Measurements from ENCODE around the gene CKM. TPM values are rescaled to one million over a fixed set of nuclear protein-coding genes. Genes with fewer than 3 reads are reported as not detected.

CKM gene
- total RNA-seq (under 1 TPM; 0.94 to 0.99 TPM), polyA plus RNA-seq (ENCODE audit: insufficient read length in 2 of 2) (1 to 10 TPM in 1 of 2 donors, under 1 TPM in 1; 0.76 to 3.4 TPM)
- long read RNA-seq, donor 1 = 0 reads
- long read RNA-seq, donor 2 = 0 reads
- long read RNA-seq, donor 3, partial matches to known transcripts = 0 of 1 reads
- long read RNA-seq, donor 3, other reads (novel, unspliced or antisense) = 0 of 1 reads
- long read RNA-seq, donor 4, partial matches to known transcripts = 0 of 1 reads
- long read RNA-seq, donor 4, other reads (novel, unspliced or antisense) = 0 of 1 reads

- H3K36me3 ChIP-seq (ENCODE audit: control insufficient read depth, insufficient read depth, low read length) = no peaks in the 10 kb centered on the region
- H3K27ac ChIP-seq (ENCODE audit: low read depth, low read length) = no peak within 1 kb of the TSS
- 39% methylated on average over 10 of the region's 15 CpGs for WGBS (ENCODE audit: insufficient coverage)
- no peaks in the 10 kb centered on the region for H3K9me3 ChIP-seq (ENCODE audit: control insufficient read depth, insufficient read depth, low read length)
- no peak within 1 kb of the TSS for H3K4me3 ChIP-seq (ENCODE audit: low read depth, low read length)
- peaks cover 19% of the 10 kb centered on the region for H3K27me3 ChIP-seq (ENCODE audit: control insufficient read depth, insufficient read depth, low read length)
- no peak for DNase-seq (ENCODE audit: low read depth in 4 of 6, low spot score in 6 of 6)
- peaks cover 29% of the 10 kb centered on the region for H3K4me1 ChIP-seq (ENCODE audit: control insufficient read depth, insufficient read depth, low read length)
Measured at GRCh38 chr19:45322744-45323281, at the start of gene CKM. Gene CKM (minus strand): TSS chr19:45322875. CDS start chr19:45319713, 3,162 bp downstream.

DNA sequence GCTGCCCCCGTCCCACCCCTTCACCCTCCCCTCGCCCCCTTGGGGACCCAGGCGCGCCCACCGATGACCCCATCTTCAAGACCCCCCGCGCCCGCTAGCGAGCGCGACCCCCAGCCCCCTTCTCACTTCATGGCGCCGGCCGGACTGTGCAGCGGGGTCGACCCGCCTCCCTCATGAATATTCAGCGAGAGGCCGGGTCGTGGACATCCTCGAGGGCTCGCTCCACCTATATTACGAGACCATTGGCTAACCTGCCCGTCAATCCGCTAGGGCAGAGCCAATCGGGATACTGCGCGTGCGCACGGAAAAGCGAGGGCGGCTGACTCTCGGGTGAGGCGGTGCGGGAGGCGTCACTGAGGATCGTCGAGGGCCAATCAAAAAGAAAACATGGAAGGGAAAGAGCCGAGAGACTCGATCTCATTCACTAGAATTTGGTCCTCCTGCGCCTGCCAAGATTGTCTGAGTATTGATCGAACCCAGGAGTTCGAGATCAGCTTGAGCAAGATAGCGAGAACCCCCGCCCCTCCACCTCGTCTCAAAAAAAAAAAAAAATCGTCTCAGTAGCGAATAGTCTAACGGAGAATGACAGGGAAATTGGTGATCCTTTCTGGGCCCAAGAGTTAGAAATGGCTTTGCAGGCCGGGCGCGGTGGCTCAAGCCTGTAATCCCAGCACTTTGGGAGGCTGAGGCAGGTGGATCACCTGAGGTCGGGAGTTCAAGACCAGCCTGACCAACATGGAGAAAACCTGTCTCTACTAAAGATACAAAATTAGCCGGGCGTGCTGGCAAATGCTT, 47.9 kb upstream of the CKM start, which contains the start of gene ERCC2:
Gene ERCC2, minus strand, starts transcription at position 164 of the 795 bp plus-strand sequence. Its CDS starts 33 bp downstream, at position 131.
- peaks cover 19% of the 10 kb centered on the region for H3K4me1 ChIP-seq (ENCODE audit: control insufficient read depth, insufficient read depth, low read length)
- peaks cover 10% of the 10 kb centered on the region for H3K36me3 ChIP-seq (ENCODE audit: control insufficient read depth, insufficient read depth, low read length)
- peak within 1 kb of the TSS; percentile 78 for H3K4me3 ChIP-seq (ENCODE audit: low read depth, low read length)
- WGBS (ENCODE audit: insufficient coverage) = under 1% methylated on average over 43 of the region's 55 CpGs
- H3K9me3 ChIP-seq (ENCODE audit: control insufficient read depth, insufficient read depth, low read length) = no peaks in the 10 kb centered on the region
- H3K27ac ChIP-seq (ENCODE audit: low read depth, low read length) = peak within 1 kb of the TSS; percentile 86
- H3K27me3 ChIP-seq (ENCODE audit: control insufficient read depth, insufficient read depth, low read length) = no peaks in the 10 kb centered on the region
- peak; percentile 99 to 100 (median 100) for DNase-seq (ENCODE audit: low read depth in 4 of 6, low spot score in 6 of 6)

GRCh38 chr19:45368737-45369340, 46.2 kb upstream of the CKM start:
- H3K27ac ChIP-seq (ENCODE audit: low read depth, low read length) = no peak overlapping the region
- no peaks in the 10 kb centered on the region for H3K27me3 ChIP-seq (ENCODE audit: control insufficient read depth, insufficient read depth, low read length)
- no peak for DNase-seq (ENCODE audit: low read depth in 4 of 6, low spot score in 6 of 6)
- no peak overlapping the region for H3K4me3 ChIP-seq (ENCODE audit: low read depth, low read length)
- H3K4me1 ChIP-seq (ENCODE audit: control insufficient read depth, insufficient read depth, low read length) = peaks cover 19% of the 10 kb centered on the region
- H3K9me3 ChIP-seq (ENCODE audit: control insufficient read depth, insufficient read depth, low read length) = no peaks in the 10 kb centered on the region
- peaks cover 27% of the 10 kb centered on the region for H3K36me3 ChIP-seq (ENCODE audit: control insufficient read depth, insufficient read depth, low read length)
- 79% methylated on average over 11 of the region's 11 CpGs for WGBS (ENCODE audit: insufficient coverage)

- DNase-seq (ENCODE audit: low read depth in 4 of 6, low spot score in 6 of 6) = no peak
- H3K4me1 ChIP-seq (ENCODE audit: control insufficient read depth, insufficient read depth, low read length) = peaks cover 19% of the 10 kb centered on the region
- H3K9me3 ChIP-seq (ENCODE audit: control insufficient read depth, insufficient read depth, low read length) = no peaks in the 10 kb centered on the region
- H3K36me3 ChIP-seq (ENCODE audit: control insufficient read depth, insufficient read depth, low read length) = peaks cover 35% of the 10 kb centered on the region
- no peak overlapping the region for H3K27ac ChIP-seq (ENCODE audit: low read depth, low read length)
- 93% methylated on average over 3 of the region's 4 CpGs for WGBS (ENCODE audit: insufficient coverage)
- no peak overlapping the region for H3K4me3 ChIP-seq (ENCODE audit: low read depth, low read length)
- H3K27me3 ChIP-seq (ENCODE audit: control insufficient read depth, insufficient read depth, low read length) = no peaks in the 10 kb centered on the region
Measured at GRCh38 chr19:45368127-45368526, 45.5 kb upstream of the CKM start.

DNA sequence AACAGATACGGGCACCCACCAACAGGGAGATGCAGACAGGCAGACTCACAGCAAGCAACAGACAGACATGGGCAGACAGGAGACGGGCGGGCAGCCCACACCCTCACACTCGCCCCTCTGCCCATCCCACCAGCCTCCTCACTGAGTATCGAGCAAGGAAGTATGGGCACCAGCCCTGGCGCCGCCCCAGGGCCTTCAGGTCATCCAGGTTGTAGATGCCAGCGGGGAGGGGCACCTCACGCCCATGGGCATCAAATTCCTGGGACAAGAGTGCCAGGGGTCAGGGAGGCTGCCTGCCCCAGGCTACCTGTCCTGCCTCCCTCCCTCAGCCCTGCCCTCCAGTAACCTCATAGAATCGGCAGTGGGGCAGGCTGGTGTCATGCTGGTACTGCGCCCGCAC, 42.0 kb upstream of the CKM start:
- 95% methylated on average over 12 of the region's 12 CpGs for WGBS (ENCODE audit: insufficient coverage)
- peaks cover 63% of the 10 kb centered on the region for H3K36me3 ChIP-seq (ENCODE audit: control insufficient read depth, insufficient read depth, low read length)

DNA sequence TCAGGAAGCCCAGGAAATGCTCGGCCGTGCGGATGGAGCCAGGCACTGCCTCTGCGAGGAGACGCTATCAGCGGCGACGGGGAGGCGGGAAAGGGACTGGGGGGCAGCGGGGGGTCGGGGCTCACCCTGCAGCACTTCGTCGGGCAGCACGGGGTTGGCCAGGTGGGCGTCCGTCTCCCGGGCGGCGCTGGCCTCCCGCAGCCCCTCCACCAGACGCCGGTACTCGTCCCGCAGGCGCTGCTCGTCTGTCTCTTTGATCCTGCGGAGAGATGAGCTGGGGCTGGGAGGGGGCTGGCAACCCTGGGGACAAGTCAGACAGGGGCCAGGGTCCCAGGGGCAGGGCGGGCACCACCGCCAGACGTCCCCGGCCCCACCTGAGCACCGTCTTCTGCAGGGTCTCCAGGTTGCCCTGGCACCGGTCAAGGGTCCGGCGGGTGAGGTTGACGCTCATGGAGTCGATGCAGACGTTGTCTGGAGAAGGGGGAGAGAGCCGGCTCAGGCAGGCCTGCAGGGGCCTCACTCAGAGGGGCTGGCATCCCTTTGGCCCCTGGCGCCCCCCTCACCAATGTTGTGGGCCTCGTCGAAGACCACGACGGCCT, 41.3 kb upstream of the CKM start:
- DNase-seq (ENCODE audit: low read depth in 4 of 6, low spot score in 6 of 6) = no peak
- WGBS (ENCODE audit: insufficient coverage) = 95% methylated on average over 37 of the region's 44 CpGs

More for the DNA sequence above, 42.0 kb upstream of the CKM start:
- no peaks in the 10 kb centered on the region for H3K9me3 ChIP-seq (ENCODE audit: control insufficient read depth, insufficient read depth, low read length)
- H3K4me3 ChIP-seq (ENCODE audit: low read depth, low read length) = no peak overlapping the region
- H3K27me3 ChIP-seq (ENCODE audit: control insufficient read depth, insufficient read depth, low read length) = no peaks in the 10 kb centered on the region
- H3K27ac ChIP-seq (ENCODE audit: low read depth, low read length) = no peak overlapping the region
- DNase-seq (ENCODE audit: low read depth in 4 of 6, low spot score in 6 of 6) = no peak
- peaks cover 9% of the 10 kb centered on the region for H3K4me1 ChIP-seq (ENCODE audit: control insufficient read depth, insufficient read depth, low read length)

DNA sequence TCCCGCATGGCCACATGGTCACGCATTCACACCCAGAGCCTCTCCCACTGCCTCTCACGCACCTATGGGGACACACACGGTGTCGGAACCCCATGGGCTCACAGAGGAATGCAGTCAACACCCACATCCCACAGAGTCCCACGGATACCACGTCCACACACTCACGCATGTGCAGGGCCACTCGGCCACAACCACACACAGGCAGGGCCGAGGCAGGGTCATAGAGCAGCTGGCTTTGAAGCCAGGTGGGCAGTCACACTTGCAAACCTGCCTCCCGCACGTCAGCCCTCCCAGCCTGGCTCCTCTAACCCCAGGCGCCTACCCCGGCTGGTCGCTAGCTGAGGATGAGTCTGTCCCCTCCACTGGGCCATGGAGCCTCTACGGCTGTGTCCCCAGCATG, 39.6 kb upstream of the CKM start:
- H3K27me3 ChIP-seq (ENCODE audit: control insufficient read depth, insufficient read depth, low read length) = no peaks in the 10 kb centered on the region
- H3K36me3 ChIP-seq (ENCODE audit: control insufficient read depth, insufficient read depth, low read length) = peaks cover 81% of the 10 kb centered on the region
- no peaks in the 10 kb centered on the region for H3K4me1 ChIP-seq (ENCODE audit: control insufficient read depth, insufficient read depth, low read length)
- H3K27ac ChIP-seq (ENCODE audit: low read depth, low read length) = no peak overlapping the region
- 97% methylated on average over 16 of the region's 16 CpGs for WGBS (ENCODE audit: insufficient coverage)
- no peak overlapping the region for H3K4me3 ChIP-seq (ENCODE audit: low read depth, low read length)
- DNase-seq (ENCODE audit: low read depth in 4 of 6, low spot score in 6 of 6) = no peak
- no peaks in the 10 kb centered on the region for H3K9me3 ChIP-seq (ENCODE audit: control insufficient read depth, insufficient read depth, low read length)

More for the DNA sequence above, 41.3 kb upstream of the CKM start:
- no peaks in the 10 kb centered on the region for H3K9me3 ChIP-seq (ENCODE audit: control insufficient read depth, insufficient read depth, low read length)
- H3K4me3 ChIP-seq (ENCODE audit: low read depth, low read length) = no peak overlapping the region
- peaks cover 70% of the 10 kb centered on the region for H3K36me3 ChIP-seq (ENCODE audit: control insufficient read depth, insufficient read depth, low read length)
- no peaks in the 10 kb centered on the region for H3K27me3 ChIP-seq (ENCODE audit: control insufficient read depth, insufficient read depth, low read length)
- H3K4me1 ChIP-seq (ENCODE audit: control insufficient read depth, insufficient read depth, low read length) = peaks cover 4% of the 10 kb centered on the region
- no peak overlapping the region for H3K27ac ChIP-seq (ENCODE audit: low read depth, low read length)

DNA sequence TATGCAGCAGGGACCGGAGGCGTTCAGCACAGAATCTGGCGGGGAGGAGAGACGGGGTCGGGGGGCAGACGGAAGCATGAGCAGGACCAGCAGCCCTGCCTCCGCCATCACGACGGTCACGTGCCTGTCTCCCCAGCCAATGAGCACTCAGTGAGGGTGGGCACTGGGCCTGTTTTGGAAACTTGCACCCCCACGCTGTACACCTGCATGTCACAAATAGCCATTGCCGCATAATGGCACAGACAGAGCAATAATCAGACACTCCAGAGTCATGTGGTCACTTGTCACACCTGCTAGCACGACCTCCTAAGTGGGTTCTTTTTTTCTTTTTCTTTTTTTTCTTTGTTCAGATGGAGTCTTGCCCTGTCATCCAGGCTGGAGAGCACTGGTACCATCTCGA, 38.9 kb upstream of the CKM start:
- Histone ChIP-seq H3K4me3 (ENCODE audit: low read depth, low read length) (no peak overlapping the region), H3K36me3 (ENCODE audit: control insufficient read depth, insufficient read depth, low read length) (peaks cover 88% of the 10 kb centered on the region), H3K9me3 (ENCODE audit: control insufficient read depth, insufficient read depth, low read length) (no peaks in the 10 kb centered on the region), H3K4me1 (ENCODE audit: control insufficient read depth, insufficient read depth, low read length) (no peaks in the 10 kb centered on the region), H3K27me3 (ENCODE audit: control insufficient read depth, insufficient read depth, low read length) (no peaks in the 10 kb centered on the region), H3K27ac (ENCODE audit: low read depth, low read length) (no peak overlapping the region)
- WGBS (ENCODE audit: insufficient coverage) = 95% methylated on average over 12 of the region's 14 CpGs
- no peak for DNase-seq (ENCODE audit: low read depth in 4 of 6, low spot score in 6 of 6)

DNA sequence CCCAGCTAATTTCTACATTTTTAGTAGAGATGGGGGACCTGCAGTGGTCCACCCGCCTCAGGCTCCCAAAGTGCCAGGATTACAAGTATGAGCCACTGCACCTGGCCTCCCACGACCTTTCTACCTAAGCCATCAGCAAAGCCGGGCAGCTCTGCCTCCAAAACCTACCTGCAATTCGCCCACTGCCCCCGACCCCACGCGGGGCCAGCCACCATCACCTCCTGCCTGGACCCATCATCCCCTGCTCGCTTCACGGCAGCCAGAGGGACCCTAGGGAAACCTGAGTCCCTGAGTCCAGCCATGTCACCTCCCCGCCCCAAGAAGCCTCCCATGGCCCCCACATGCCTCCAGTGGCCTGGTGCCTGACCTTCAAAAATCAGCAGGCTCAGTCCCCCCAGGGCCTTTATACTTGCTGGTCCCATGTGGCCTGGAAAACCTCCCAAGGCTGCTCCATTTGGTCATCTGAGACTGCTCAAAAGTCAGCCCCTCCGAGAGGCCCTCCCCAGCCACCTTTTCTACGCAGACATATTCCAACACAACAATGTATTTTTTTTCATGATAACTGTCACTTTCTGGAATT, 35.6 kb upstream of the CKM start:
- 94% methylated on average over 10 of the region's 12 CpGs for WGBS (ENCODE audit: insufficient coverage)
- no peak for DNase-seq (ENCODE audit: low read depth in 4 of 6, low spot score in 6 of 6)
- H3K4me3 ChIP-seq (ENCODE audit: low read depth, low read length) = no peak overlapping the region

More for the DNA sequence above, 35.6 kb upstream of the CKM start:
- H3K27me3 ChIP-seq (ENCODE audit: control insufficient read depth, insufficient read depth, low read length) = no peaks in the 10 kb centered on the region
- H3K27ac ChIP-seq (ENCODE audit: low read depth, low read length) = no peak overlapping the region
- H3K4me1 ChIP-seq (ENCODE audit: control insufficient read depth, insufficient read depth, low read length) = no peaks in the 10 kb centered on the region
- H3K36me3 ChIP-seq (ENCODE audit: control insufficient read depth, insufficient read depth, low read length) = peaks cover 94% of the 10 kb centered on the region
- H3K9me3 ChIP-seq (ENCODE audit: control insufficient read depth, insufficient read depth, low read length) = no peaks in the 10 kb centered on the region

Data from spinal cord (tissue), 10 donors.